ENCODE data around the gene PEAK3.

PEAK3 gene

DNA sequence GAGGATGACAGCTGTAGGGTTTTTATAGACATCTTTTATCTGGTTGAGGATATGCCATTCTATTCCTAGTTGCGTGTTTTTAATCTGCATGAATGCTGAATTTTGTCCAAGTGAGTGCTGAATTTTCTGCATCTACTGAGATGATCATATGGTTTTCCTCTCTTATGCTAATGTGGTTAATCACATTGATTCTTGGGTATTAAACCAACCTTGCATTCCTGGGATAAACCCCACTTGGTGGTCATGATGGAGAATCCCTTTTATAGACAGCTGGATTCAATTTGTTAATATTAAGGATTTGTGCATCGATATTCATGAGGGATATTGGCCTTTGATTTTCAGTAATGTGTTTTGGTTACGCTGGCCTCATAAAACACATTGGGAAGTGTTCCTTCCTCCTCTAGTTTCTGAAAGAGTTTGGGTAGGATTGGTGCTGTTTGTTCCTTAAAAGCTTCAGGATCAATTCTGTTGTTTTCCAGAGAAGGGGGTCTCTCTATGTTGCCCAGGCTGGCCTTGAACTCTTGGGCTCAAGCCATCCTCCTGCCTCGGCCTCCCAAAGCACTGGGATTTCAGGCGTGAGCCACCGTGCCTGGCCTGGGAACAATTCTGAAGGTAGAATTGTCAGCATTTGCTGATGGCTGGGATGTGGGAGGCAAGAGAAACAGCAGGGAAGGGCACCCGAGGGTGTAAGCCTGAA, 33.3 kb upstream of the PEAK3 start:
- no peak for DNase-seq (ENCODE audit: low spot score)

- DNase-seq (ENCODE audit: low spot score), result no peak
These were observed 31.0 kb upstream of the PEAK3 start for GRCh38 chr19:2312820-2313501.

DNA sequence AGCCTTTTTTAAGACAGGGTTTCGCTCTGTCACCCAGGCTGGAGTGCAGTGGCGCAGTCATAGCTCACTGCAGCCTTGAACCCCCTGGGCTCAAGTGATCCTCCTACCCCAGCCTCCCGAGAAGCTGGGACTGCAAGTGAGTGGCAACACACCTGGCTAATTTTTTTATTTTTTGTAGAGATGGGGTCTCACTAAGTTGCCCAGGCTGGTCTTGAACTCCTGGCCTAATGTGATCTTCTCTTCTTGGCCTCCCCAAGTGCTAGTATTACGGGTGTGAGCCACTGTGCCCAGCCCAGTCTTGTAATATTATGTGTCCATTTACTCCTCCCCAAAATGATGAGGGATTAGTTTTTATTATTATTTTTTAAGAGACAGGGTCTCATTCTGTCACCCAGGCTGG, 29.1 kb upstream of the PEAK3 start:
- DNase-seq (ENCODE audit: low spot score), result no peak

DNA sequence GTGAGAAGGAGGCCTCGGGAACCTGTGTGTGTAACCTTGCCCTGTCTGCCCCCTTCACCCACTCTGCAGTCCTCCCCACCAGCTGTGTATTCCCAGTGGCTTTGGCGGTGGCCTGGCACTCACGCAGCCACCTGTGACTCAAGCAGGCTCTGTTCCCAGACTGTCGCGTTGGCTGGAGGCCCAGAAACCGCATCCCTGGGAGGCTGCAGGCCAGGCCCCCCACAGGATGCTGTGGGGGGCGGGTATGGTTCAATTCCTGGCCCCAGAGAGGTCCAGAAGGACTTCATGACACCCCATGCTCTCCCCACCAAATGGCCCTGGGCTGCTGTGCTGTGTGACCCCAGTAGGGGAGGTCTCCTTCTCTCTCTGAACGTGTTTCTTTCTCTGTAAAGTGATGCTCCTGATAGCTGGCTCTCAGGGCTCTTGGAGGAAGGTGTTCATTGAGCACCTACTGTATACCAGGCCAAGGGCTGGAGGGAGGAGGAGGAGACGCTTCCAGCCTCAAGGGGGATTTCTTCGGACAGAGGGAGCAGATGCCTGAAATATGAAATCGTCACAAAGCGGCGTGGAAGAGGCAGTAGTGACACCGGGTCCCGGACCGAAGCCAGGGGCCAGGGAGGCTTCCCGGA, 27.9 kb upstream of the PEAK3 start:
- no peak for DNase-seq (ENCODE audit: low spot score)

- no peak for DNase-seq (ENCODE audit: low spot score)
These were observed 26.2 kb upstream of the PEAK3 start, which contains the start of gene LINGO3 for GRCh38 chr19:2308114-2308556. Gene LINGO3 (minus strand): TSS chr19:2308154. CDS start chr19:2291776, 16,378 bp downstream.

DNA sequence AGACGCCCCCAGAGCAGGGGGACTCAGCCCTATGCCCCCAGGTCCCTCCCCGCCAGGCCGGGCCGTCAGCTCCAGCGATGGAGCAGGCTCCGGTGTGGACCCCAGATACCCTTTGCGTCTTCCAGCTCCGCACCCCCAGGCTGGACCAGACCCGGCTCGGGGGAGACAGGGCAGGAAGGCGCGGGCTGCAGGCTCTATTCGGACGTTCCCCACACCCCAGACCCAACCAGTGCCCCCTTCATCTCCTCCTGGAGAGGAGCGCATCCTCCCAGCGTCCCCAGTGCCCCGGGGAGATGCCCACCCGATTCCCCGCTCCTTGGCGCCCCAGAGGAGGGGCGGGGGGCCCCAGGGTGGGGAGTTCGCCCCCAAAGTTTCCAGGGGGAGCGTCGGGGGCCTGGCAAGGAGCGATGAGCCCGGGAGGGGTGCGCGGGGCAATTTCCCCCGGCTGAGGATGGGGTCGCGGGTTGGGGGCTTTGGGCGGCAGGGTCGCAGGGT, 25.6 kb upstream of the PEAK3 start:
- DNase-seq (ENCODE audit: low spot score), result no peak

- DNase-seq (ENCODE audit: low spot score), result no peak
These were observed 25.0 kb upstream of the PEAK3 start for GRCh38 chr19:2306971-2307370.

GRCh38 chr19:2306281-2306806, 24.4 kb upstream of the PEAK3 start:
- no peak for DNase-seq (ENCODE audit: low spot score)

DNA sequence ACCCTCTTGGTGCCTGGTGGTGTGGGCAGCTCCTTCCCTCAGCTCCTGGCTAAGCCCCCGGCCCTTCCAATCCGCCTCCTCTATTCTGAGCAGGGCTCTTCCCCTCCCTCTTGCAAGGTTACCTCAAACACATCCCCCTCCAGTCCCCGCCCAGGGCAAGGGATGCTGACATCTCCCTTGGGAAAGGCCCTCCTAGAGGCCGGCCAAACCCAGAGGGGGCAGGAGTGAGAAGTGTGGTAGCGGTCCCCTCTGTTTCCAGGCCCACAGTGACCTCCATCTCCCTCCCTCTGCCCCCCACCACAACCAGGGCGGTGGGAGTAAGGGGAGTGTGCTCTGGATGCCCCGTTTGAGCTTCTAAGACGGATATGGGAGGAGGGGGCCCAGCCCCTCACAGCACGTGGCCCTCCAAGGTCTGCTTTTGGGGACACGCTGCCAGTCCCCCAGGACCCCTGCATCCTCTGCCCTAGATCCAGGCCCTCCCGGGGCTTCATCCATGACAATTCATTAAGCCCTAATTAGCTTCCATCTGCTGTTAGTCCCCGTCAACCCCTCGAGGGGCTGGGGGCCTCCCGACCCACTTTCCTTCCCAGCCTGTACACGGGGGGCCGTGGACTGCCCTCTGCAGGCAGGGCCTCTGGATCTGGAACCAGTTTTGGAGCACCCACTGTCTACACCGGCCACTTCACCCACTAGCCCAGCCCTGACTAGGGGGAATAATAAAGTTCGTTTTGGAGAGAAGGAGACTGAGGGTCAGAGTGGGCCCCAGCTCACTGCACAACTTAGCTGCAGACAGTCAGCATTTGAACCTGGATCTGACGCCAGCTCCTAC, 23.7 kb upstream of the PEAK3 start:
- DNase-seq (ENCODE audit: low spot score), result no peak

DNA sequence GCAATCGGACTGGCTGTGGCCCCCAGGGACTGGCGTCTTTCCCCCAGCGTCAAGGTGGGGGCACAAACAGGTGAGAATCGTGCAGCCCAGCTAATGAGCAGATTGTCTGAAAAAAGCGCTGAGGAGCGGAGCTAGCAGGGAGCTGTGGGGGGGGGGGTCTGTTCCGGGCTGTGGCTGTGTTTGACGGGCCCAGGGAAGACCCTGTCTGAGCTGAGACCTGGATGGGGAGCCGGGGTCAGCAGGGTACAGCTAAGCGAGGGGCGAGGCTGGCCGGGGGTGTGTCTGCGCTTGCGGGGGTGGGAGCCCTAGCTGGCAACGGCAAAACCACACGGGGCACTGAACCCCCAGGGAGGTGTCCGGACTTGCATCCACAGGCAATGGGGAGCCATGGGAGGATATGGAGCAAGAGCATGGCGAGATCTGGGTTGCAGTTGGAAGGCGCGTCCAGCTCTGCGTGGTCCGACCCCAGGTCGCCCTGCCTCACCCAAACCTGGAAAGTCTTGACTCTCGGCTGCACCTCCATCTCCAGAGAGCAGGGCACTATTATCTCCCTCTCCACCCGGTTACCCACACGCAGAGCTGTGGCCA, 21.3 kb upstream of the PEAK3 start:
- DNase-seq (ENCODE audit: low spot score), result no peak

DNA sequence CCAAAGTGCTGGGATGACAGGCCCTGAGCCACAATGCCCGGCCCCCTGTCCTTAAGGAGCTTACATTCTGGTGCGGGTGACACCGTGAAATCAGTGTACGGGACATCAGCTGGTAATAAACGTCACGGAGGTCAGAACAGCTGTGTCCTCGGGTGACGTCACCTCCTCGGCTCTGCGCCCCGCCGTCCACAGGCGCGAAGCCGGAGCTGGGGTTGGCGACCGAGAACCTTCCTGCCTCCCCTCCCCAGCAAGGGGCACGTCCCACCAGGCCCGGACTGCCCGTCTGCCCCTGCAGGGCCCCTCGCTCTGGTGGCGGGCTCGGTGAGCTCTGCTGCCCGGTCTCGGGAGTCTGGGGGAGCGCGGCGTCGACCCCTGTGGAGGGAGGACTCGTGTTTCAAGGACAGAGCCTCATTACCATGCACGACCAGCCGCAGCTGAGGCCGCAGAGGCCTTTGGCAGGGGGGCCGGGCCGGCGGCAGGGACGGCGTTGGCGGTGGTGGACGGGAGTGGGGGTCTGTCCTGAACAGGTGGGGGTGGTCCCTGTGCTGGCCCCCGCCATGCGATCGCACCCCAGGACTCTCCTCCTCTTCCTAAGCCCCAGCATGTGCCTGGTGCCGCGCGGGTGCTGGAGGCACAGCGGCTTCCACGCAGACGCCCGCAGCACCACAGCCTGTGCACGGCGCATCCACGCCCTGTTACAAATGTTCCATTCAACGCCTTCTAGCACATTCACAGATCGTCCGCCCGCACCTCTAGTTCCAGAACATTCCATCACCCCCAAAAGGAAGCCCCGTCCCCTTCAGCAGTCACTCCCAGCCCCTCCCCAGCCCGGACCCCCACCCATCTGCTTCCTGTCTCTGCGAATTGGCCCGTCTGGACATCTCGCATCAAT, 20.6 kb upstream of the PEAK3 start:
- no peak for DNase-seq (ENCODE audit: low spot score)

DNA sequence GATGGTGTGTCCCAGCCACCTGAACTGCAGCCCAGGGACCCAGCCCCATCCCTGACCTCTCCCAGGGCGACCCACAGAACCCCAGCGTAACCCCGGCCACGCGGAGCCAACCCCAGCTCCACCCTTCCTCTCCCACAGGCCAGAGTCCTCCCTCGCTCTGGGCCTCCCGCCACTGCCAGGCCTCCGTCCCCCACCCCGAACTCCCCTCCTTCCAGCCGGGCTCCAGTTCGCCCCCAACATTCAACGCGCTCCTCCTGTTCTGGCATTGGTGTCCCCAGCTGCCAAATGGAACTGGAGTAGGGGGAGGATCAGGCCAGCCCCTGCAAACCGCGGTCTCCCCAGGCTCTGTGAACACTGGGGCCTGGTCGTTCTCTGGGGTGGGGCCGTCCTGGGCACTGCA, 18.6 kb upstream of the PEAK3 start:
- DNase-seq (ENCODE audit: low spot score), result no peak

DNA sequence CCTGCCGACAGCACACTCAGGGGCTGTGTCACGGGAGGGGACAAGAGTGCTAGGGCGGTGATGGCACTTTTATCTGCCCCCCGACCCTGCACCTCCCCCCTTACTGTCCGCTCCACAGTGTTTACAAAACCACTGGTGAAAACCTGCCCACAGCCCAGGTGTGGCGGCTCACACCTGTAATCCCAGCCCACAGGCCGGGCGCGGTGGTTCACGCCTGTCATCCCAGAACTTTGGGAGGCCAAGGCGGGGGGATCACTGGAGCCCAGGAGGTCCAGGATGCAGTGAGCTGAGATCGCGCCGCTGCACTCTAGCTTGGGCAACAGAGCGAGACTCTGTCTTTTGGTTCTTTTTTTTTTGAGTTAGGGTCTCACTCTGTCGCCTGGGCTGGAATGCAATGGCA, 14.2 kb upstream of the PEAK3 start:
- no peak for DNase-seq (ENCODE audit: low spot score)

- peak; percentile 47 for DNase-seq (ENCODE audit: low spot score)
These were observed 12.8 kb upstream of the PEAK3 start for GRCh38 chr19:2294687-2295335.

DNA sequence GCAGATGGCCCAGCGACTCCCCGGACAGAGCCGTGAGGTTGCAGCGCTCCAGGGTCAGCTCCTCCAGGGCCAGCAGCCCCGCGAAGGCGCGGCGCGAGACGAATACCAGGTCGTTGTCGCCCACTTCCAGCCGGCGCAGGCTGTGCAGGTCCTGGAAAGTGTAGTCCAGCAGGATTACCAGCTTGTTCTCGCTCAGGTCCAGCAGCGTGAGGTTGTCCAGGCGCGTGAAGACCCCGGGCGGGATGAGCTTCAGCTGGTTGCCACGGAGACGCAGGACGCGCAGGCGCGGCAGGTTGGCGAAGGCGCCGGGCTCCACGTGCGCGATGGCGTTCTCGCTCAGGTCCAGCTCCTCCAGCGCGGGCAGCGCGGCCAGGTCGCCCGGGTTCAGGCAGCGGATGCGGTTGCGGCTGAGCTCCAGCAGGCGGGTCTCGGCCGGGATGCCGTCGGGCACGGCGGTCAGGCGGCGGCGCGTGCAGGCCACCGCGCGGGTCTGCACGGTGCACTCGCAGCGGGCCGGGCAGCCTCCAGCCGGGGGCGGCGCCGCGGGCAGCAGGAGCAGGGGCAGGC, 9.3 kb upstream of the PEAK3 start:
- DNase-seq (ENCODE audit: low spot score), result no peak

- no peak for DNase-seq (ENCODE audit: low spot score)
These were observed 8.6 kb upstream of the PEAK3 start for GRCh38 chr19:2290441-2291184.

- DNase-seq (ENCODE audit: low spot score), result no peak
These were observed 7.9 kb upstream of the PEAK3 start for GRCh38 chr19:2289714-2290435.

Measured in cerebellar cortex (tissue), 1 donor.